Nephron (organoid): ENCODE data around the gene PLB1.

ENCODE experiments used
- H3K27ac Mint-ChIP-seq, 3 experiments: 2 replicates each; pipeline ENCODE4 v1.8.0; 2020; ENCODE audit warnings: mixed read lengths in 3 of 3, mild to moderate bottlenecking in 2 of 3, moderate library complexity in 1 of 3
- H3K27me3 Mint-ChIP-seq: 2 replicates; pipeline ENCODE4 v1.8.0; 2021; ENCODE audit warnings: low read depth, mild to moderate bottlenecking, moderate library complexity, mixed read lengths
- H3K36me3 Mint-ChIP-seq: 2 replicates; pipeline ENCODE4 v1.8.0; 2020; ENCODE audit warnings: low read depth, mixed read lengths
- H3K4me1 Mint-ChIP-seq: 2 replicates; pipeline ENCODE4 v1.8.0; 2020; ENCODE audit warnings: mixed read lengths
- H3K4me3 Mint-ChIP-seq, 3 experiments: 2 replicates each; pipeline ENCODE4 v1.8.0; 2020; ENCODE audit warnings: mild to moderate bottlenecking in 3 of 3, mixed read lengths in 3 of 3, moderate library complexity in 2 of 3
- H3K9me3 Mint-ChIP-seq: 2 replicates; pipeline ENCODE4 v1.8.0; 2020; ENCODE audit warnings: mixed read lengths
- TF ChIP-seq, protein P1 (sequence below), 3 experiments: fragments of 200-600 bp; sonication (generic); IDR thresholded peaks; one replicate each; pipeline ENCODE4 v1.5.0; 2021; ENCODE audit warnings: antibody characterized with exemption in 3 of 3; ENCODE audit not compliant: unreplicated experiment in 3 of 3

PLB1 gene

DNA sequence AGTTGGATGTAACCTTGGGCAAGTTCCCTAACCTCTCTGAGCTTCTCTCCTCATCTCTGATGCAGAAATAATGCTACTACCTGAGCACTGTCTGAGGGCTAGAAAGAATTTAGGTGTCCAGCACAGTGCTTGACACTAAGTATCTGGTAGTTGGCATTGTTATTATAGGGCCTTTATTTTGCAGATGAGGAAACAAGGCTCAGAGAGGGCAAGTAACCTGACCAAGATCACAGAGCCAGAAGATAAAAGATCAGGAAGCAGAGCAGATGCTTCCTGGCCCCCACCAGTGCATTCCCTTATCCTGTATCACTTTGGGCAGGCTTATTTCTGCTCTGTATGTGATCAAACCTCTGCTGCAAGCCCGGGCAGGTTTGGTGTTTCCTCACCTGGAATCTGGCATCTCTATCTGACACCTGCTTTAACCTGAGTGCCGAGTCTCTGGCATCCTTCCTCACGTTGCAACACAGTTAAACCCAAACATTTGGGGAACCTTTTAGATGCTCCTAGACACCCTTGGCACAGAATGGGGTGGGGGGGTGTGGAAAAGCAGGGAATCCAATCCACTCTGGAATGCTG lies 69.9 kb downstream of the PLB1 start:
- Mint-ChIP-seq H3K4me3 (peak overlapping the region; percentile 92 to 96 (median 93)), H3K27ac (peak overlapping the region; percentile 61 to 96 (median 82)), H3K36me3 (no peaks in the 10 kb centered on the region), H3K27me3 (peaks cover 10% of the 10 kb centered on the region), H3K9me3 (peaks cover 3% of the 10 kb centered on the region), H3K4me1 (peaks cover 5% of the 10 kb centered on the region)
- TF ChIP-seq, protein P1, sequence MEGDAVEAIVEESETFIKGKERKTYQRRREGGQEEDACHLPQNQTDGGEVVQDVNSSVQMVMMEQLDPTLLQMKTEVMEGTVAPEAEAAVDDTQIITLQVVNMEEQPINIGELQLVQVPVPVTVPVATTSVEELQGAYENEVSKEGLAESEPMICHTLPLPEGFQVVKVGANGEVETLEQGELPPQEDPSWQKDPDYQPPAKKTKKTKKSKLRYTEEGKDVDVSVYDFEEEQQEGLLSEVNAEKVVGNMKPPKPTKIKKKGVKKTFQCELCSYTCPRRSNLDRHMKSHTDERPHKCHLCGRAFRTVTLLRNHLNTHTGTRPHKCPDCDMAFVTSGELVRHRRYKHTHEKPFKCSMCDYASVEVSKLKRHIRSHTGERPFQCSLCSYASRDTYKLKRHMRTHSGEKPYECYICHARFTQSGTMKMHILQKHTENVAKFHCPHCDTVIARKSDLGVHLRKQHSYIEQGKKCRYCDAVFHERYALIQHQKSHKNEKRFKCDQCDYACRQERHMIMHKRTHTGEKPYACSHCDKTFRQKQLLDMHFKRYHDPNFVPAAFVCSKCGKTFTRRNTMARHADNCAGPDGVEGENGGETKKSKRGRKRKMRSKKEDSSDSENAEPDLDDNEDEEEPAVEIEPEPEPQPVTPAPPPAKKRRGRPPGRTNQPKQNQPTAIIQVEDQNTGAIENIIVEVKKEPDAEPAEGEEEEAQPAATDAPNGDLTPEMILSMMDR (IDR thresholded peaks at IDR 0.05; ENCODE audit: unreplicated experiment in 3 of 3): no peak

DNA sequence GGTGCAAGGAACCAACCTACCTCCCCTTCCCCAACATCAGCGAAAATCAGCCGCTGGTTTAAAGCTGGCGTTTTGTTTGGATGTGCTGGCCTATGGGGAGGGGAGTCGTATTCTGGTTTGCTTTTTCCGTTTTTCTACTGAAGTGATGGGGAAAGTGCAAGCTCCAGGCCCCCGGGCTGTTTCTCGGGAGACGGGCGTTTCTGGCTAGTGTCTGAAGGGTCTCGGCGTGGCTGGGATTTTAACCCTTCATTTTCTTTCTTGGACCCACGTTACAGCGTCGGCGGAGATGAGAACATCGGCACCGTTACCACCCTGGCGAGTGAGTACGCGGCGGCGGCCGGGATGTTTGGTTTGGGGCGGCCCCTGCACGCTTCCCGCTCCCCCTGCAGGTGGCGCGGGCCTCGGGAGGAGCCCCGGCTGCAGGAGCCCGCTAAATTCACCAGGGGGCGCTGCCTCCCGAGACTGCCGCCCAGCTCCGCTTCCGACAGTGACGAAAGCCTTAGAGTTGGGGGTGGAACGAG lies 70.7 kb downstream of the PLB1 start:
- Mint-ChIP-seq H3K4me1 (peaks cover 5% of the 10 kb centered on the region), H3K9me3 (peaks cover 7% of the 10 kb centered on the region), H3K36me3 (no peaks in the 10 kb centered on the region), H3K27ac (peak overlapping the region; percentile 61 to 96 (median 82)), H3K27me3 (peaks cover 10% of the 10 kb centered on the region), H3K4me3 (peak overlapping the region; percentile 92 to 96 (median 93))
- TF ChIP-seq, protein P1 (IDR thresholded peaks at IDR 0.05; ENCODE audit: unreplicated experiment in 3 of 3): peak; percentile 100

DNA sequence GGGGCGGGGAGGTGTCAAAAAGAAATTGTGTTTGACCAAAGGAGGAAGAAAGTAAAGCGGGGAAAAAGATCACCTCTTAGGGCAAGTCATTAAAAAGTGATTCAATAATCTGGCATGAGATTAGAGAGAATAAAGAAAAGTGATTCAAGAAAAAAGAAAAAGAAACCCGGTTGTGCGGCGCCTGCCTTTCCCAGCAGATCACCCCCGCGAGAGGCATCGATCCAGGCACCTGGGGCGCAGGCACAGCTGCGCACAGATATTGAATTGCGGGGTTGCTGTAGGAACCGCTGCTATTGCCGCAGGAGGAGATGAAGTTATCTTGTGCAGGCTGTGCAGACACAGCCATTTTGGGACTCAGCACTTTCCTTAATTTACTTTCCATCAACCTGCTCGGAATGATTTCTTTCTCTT lies 71.2 kb downstream of the PLB1 start:
- Mint-ChIP-seq H3K27me3 (peaks cover 10% of the 10 kb centered on the region), H3K27ac (peak overlapping the region; percentile 61 to 96 (median 82)), H3K9me3 (peaks cover 8% of the 10 kb centered on the region), H3K36me3 (no peaks in the 10 kb centered on the region), H3K4me1 (peaks cover 5% of the 10 kb centered on the region), H3K4me3 (peak overlapping the region; percentile 92 to 96 (median 93))
- TF ChIP-seq, protein P1 (IDR thresholded peaks at IDR 0.05; ENCODE audit: unreplicated experiment in 3 of 3): peak in 2 of 3 experiments; percentile 42 to 57

DNA sequence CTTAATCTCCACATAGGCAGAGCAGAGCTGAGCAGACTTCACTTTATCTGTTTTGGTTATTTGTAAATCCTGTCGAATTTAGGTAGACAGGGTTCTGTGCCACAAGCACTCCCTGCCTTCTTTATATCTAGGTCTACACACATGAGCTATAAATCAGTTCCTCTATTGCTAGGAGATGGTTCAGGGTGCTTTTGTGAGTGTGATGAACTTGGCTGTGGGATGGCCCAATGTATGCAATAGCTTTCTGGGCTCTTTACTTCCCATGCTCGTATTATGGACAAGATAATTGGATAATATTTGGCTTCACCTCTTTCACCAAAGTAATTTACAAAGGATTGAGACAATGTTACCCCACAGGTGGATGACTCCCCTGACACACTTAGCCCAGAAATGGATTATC lies 72.2 kb downstream of the PLB1 start:
- TF ChIP-seq, protein P1 (IDR thresholded peaks at IDR 0.05; ENCODE audit: unreplicated experiment in 3 of 3): no peak
- H3K27ac Mint-ChIP-seq: peak overlapping the region in 2 of 3 experiments; percentile 17 to 61
- H3K4me3 Mint-ChIP-seq: peak overlapping the region; percentile 92 to 96 (median 93)
- H3K27me3 Mint-ChIP-seq: peaks cover 12% of the 10 kb centered on the region
- peaks cover 5% of the 10 kb centered on the region for H3K4me1 Mint-ChIP-seq
- H3K36me3 Mint-ChIP-seq: no peaks in the 10 kb centered on the region
- H3K9me3 Mint-ChIP-seq: peaks cover 8% of the 10 kb centered on the region

DNA sequence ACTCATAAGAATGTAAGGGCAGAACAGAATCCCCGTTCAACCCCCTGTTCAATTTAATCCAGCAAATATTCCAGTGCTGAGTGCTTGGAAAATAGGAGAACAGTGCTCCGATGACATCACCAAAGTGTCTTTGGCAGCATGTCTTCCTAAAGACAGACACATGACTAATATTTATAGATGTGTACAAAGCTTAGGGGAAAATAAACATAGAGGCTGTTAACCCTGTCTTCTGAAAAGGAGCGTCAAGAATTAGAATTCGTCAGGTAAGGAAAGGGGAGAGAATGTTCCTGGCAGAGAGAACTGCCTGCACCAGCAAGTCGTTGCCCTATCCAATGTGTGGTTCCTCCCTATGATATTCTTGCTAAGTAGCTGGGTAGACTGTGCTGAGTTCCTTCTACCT lies 72.7 kb downstream of the PLB1 start:
- no peak overlapping the region for H3K27ac Mint-ChIP-seq
- peaks cover 12% of the 10 kb centered on the region for H3K27me3 Mint-ChIP-seq
- H3K9me3 Mint-ChIP-seq: peaks cover 8% of the 10 kb centered on the region
- H3K4me3 Mint-ChIP-seq: peak overlapping the region in 1 of 3 experiments; percentile 92
- peaks cover 5% of the 10 kb centered on the region for H3K4me1 Mint-ChIP-seq
- TF ChIP-seq, protein P1 (IDR thresholded peaks at IDR 0.05; ENCODE audit: unreplicated experiment in 3 of 3): no peak
- no peaks in the 10 kb centered on the region for H3K36me3 Mint-ChIP-seq

DNA sequence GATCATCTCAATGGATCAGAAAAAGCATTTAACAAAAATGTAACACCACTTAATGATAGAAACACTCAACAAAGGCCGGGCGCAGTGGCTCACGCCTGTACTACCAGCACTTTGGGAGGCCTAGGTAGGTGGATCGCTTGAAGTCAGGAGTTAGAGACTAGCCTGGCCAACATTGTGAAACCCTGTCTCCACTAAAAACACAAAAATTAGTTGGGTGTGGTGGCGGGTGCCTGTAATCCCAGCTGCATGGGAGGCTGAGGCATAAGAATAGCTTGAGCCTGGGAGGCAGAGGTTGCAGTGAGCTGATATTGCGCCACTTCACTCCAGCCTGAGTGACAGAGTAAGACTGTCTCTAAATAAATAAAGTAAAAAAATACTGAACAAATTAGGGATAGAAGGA lies 74.6 kb downstream of the PLB1 start:
- Mint-ChIP-seq H3K4me1 (peaks cover 5% of the 10 kb centered on the region), H3K36me3 (no peaks in the 10 kb centered on the region), H3K4me3 (no peak overlapping the region), H3K27me3 (peaks cover 17% of the 10 kb centered on the region), H3K9me3 (peaks cover 8% of the 10 kb centered on the region), H3K27ac (no peak overlapping the region)
- TF ChIP-seq, protein P1 (IDR thresholded peaks at IDR 0.05; ENCODE audit: unreplicated experiment in 3 of 3): no peak
